Right lung (tissue), 5 donors: Measurements from ENCODE around the gene RPL34. TPM values are rescaled to one million over a fixed set of nuclear protein-coding genes. Genes with fewer than 3 reads are reported as not detected.

Source experiments
- DNase-seq, 2 donors: peaks; one replicate each; pipeline ENCODE4 v3.0.0-alpha.2; 2013
- polyA plus RNA-seq, 5 donors: library from polyadenylated mRNA; unstranded; fragments of 120-200 nt; gene quantifications; one replicate each; pipeline versions ENCODE4 v1.2.1 to v1.2.3, GENCODE V29; 2013; ENCODE audit warnings: inconsistent platforms in 1 of 5, low replicate concordance in 1 of 5; ENCODE audit not compliant: insufficient read length in 5 of 5, insufficient read depth in 1 of 5

Gene RPL34
- polyA plus RNA-seq, 5 donors = 2,117 to 2,646 (median 2,308) TPM

GRCh38 chr4:108619372-108620100 lies 840 bp upstream of the RPL34 start:
- peak in 1 of 2 donors; percentile 21 for DNase-seq

DNA sequence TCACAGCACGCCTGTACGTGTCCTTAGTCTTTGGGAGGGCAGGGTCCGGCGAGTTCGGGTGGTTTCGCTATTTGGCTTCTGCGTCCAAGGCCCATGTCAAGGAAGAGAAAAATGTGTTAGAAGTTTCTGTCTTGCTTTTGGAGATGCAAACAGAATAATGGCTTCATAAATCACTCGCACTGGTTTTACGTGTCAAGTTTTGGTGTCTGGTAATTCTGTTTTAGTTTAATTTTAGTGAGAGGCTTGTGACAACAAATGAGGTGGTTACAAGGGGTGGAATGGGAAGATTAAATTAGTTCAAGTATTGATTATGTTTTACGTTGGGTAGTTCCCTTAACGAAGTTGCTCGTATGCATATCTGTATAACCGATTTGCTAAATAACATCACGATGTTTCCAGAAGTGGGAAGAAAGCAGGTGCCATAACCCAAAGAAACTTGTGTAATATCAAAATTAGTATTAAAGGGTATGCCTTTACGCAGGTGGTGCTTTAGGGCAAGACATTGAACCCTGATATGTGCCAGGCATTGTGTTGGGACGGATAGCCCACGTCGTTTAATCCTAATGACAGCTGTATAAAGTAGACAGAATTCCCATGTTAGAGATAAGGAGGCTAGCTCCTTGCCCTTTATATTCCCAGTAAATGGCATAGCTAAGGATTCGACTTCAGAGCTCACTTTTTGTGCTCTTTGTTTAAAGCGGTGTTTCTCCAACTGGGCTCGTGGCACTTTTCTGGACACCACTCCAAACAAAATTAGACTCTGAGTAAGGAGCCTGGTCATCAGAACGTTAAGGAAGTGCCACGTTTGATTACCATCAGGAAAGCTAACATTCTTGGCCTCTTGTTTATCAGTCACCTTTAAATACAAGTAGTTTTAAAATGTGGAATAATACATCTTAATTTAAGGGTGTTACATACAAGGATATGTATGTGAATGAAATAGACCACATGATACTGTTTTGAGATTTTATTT lies 843 bp downstream of the RPL34 start:
- no peak for DNase-seq

- DNase-seq = no peak
Measured at GRCh38 chr4:108622022-108622421, 1.6 kb downstream of the RPL34 start.

DNA sequence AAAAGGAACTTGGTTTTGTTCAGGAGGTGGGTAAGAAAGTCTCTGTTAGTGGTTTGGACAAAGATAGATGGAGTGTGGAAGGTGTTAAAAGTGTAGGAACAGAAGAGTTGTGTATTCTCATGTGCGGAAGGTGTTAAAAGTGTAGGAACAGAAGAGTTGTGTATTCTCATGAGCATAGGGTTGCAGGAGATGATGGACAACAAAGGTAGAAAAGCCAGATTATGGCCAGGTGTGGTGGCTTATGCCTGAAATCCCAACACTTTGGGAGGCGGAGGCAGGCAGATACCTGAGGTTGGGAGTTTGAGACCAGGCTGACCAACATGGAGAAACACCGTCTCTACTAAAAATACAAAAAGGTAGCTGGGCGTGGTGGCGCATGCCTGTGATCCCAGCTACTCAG lies 2.5 kb downstream of the RPL34 start:
- no peak for DNase-seq

DNA sequence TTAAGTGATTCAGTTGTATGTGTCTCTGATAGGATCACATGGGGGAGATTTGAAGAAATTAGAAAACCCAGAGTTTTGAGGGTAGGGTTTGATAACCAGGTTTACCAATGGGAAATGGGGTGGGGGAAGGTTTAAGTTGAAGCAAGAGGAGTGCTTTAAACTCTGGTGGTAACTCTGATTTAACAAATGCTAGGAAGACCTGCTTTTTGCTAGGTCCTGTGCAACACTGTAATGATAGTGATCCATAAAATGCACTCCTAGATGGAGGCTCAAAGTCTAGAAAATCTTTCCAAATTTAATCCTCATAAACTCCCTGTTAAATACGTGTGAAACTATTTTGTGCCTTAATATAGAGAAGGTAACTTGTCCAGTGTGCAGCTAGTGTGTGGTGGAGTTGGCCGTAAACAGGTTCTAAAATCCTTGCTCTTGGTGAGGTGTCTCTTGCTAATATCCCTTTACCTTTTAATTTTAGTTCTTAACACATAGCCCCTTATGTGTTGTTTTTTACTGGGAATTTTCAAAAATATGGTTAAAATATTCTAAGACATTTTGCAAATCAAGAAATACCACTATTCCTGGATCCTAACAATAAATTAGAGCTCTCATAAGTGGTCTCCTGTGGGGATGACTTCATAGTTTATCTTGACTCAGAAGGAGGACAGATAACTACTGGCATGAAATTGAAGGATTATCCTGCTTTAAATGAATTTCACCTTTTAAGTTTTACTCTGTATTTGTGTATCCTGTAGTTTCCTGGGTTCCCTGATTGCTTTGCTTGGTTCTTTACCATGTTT lies 4.1 kb downstream of the RPL34 start:
- no peak for DNase-seq

DNA sequence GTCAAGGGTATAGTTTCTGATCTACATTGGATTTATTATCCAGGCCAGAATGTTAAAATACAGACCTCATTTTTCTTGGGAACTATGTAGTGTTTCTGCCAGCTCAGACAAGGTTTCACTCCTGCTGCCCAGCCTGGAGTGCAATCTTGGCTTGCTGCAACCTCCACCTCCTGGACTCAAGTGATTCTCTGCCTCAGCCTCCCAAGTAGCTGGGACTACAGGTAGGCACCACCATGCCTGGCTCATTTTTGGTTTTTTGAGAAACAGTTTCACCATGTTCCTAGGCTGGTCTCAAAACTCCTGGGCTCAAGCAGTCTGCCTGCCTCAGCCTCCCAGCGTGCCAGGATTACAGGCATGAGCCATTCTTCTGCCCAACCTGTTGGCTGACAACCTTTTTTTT lies 5.7 kb downstream of the RPL34 start:
- DNase-seq = no peak

DNA sequence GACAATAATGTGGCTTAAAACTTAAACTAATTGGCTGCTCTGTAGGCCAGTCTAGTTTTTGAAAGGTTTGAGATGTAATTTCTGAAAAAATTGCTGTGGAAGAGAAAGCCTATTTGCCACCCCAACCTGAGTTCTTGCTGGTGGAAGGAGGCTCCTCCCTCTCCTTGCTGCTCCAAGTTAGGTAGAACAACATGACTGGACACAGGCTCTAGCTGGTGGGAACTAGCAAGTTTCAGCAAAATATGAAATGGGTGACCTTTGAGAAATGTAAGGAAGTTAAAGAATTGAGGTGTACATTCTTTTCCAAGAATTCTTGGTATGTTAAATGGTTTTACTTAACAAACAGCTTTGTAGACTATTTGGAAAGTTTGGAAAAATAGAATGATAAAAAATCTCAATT lies 8.0 kb downstream of the RPL34 start:
- DNase-seq = no peak

GRCh38 chr4:108635070-108635655 lies 14.8 kb downstream of the RPL34 start:
- DNase-seq = no peak

DNA sequence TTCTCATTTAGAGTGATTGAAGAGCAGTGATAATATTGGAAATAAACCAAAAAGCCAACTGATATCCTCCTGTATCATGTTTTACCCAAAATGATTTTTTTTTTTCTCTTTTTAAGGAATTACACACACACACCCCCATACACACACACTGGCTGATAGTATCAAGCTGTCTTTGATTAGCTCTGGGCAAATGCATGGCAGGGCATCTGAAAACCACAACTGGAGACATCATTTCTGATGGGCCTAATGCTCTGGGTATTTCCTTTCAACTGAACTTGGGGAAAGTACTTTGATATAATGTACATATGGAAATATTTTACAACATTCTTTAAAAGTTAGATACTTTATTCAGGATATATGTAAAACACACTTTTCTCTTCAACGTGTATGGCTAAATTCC lies 15.9 kb downstream of the RPL34 start:
- no peak for DNase-seq

DNA sequence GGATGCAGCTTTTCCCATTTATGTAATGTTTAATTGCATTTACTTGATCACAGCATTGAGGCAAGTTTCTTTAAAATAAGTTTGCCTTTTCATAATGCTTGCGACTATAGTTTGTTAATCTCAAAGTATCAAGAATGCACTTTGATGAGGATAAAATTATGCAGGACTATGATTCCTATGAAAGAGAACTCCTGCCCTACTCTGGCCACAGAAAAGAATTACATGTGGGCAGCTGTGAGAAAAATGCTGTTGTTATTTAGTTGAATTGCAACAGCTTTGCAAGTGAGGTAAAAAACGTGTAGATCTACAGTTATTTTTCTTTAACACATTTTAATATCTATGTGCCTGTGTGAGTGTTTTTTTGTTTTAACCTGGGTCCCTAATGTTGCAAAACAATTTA lies 17.5 kb downstream of the RPL34 start:
- no peak for DNase-seq

GRCh38 chr4:108644237-108644636 lies 23.9 kb downstream of the RPL34 start:
- DNase-seq = no peak

GRCh38 chr4:108646706-108647105 lies 26.3 kb downstream of the RPL34 start:
- DNase-seq = no peak

DNA sequence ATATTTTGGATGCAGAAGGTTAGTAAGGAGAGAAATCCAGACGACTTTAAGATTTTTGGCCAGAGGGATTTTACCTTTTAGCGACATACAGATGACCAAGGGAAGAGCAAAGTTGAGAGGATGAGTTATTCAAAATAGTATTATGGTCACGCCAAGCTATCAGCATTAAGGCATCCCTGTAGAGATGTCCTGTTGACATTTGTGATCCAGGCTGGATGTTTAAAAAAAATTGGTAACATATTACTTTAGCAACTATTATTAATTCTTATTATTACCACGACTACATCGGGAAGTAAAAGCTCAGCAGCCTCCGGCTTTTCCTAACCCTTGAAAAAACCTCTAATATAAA lies 29.5 kb downstream of the RPL34 start:
- no peak for DNase-seq

DNA sequence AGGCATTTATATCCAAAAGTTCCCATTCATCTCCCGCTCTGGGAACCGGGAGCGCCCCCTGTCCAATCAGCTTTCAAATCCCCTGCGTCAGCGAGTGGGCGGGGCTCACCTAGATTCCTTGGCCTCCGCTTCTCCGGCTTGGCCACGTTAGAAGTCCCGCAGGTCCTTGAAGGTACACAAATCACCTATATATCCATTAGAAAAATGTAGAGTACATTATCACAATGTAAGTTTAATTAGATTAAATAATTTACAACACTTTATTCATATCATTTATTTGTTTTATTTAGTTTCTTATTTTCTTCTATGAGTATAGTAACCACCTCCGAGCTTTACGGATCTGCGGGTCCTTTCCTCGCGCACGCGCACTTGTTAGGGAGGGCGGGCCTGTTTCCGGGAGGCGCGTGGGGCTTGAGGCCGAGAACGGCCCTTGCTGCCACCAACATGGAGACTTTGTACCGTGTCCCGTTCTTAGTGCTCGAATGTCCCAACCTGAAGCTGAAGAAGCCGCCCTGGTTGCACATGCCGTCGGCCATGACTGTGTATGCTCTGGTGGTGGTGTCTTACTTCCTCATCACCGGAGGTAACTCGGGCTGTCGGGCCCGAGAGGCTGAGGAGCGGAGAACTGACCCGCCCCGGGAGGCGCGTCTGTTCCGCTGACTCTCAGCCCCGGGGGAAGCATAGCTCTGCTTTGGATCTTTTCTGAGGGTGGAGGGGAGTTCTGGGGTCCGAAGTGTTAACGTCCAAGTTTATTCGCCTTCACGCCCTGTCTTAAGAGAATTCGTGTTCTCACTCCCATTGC lies 30.0 kb downstream of the RPL34 start, which contains the start of gene OSTC:
OSTC (plus strand) TSS at position 388 of the 802 bp plus-strand sequence; CDS start at position 445, 57 bp downstream.
- DNase-seq = peak; percentile 94 to 95

DNA sequence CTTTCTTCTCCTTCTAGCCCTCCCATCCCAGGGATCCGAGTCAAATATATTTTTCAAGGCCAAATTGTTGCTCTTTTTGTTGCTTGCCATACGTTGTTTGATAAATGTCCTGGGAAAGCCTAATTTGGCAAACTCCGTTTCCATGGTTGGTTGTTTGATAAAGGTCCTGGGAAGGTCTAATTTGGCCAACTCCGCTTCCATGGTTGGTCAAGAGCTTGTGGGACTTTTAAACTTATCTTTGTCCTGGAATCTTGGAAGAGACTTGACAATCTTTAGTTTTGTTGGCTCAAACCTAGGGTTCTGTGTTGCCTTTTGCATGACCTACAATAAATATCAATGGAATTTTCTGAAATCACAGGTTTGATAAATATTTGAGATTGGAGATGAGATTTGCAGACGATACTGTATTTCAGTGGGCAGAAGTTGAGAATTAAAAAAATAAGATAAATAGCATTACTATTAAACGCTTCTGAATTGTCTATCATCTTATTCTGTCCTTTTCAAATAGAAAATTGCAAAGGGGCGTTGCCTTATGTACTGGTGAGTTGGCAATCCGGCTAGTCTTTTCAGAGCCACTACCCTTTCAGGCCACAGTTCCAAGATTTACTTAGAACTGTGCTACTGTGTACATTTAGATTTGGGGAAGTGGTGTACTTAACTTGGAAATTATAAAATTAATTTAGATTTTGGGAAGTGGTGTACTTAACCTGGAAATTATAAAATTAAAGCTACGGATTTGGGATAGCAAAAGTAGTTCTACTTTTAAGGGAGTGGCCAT lies 30.8 kb downstream of the RPL34 start:
- DNase-seq = peak in 1 of 2 donors; percentile 21

GRCh38 chr4:108662629-108663028 lies 42.3 kb downstream of the RPL34 start:
- peak; percentile 54 for DNase-seq

- no peak for DNase-seq
Measured at GRCh38 chr4:108674356-108674977, 54.1 kb downstream of the RPL34 start.
